ENCODE data around the gene CARD11.

The CARD11 gene

GRCh38 chr7:2897023-2897422 lies 146.6 kb downstream of the CARD11 start:
- Mint-ChIP-seq H3K4me1 (peaks cover 26% of the 10 kb centered on the region), H3K27me3 (no peaks in the 10 kb centered on the region), H3K9me3 (no peaks in the 10 kb centered on the region), H3K27ac (no peak overlapping the region), H3K4me3 (no peak overlapping the region), H3K36me3 (peaks cover 4% of the 10 kb centered on the region)
- ATAC-seq (ENCODE audit: low read depth) = no peak
- no peak for DNase-seq (ENCODE audit: low spot score in 2 of 2)

- Mint-ChIP-seq H3K27me3 (no peaks in the 10 kb centered on the region), H3K4me1 (peaks cover 26% of the 10 kb centered on the region), H3K4me3 (peak overlapping the region; percentile 17), H3K36me3 (peaks cover under 1% of the 10 kb centered on the region), H3K27ac (peak overlapping the region; percentile 45), H3K9me3 (no peaks in the 10 kb centered on the region)
- ATAC-seq (ENCODE audit: low read depth) = no peak
- DNase-seq (ENCODE audit: low spot score in 2 of 2) = no peak
These were observed 147.5 kb downstream of the CARD11 start for GRCh38 chr7:2896131-2896530.

- H3K4me1 Mint-ChIP-seq = peaks cover 28% of the 10 kb centered on the region
- H3K36me3 Mint-ChIP-seq = no peaks in the 10 kb centered on the region
- H3K4me3 Mint-ChIP-seq = peak overlapping the region; percentile 88
- ATAC-seq (ENCODE audit: low read depth) = peak; percentile 74
- no peaks in the 10 kb centered on the region for H3K9me3 Mint-ChIP-seq
- H3K27ac Mint-ChIP-seq = peak overlapping the region; percentile 89
- peak; percentile 24 to 40 for DNase-seq (ENCODE audit: low spot score in 2 of 2)
- peaks cover 2% of the 10 kb centered on the region for H3K27me3 Mint-ChIP-seq
These were observed 149.3 kb downstream of the CARD11 start for GRCh38 chr7:2894118-2894940.

DNA sequence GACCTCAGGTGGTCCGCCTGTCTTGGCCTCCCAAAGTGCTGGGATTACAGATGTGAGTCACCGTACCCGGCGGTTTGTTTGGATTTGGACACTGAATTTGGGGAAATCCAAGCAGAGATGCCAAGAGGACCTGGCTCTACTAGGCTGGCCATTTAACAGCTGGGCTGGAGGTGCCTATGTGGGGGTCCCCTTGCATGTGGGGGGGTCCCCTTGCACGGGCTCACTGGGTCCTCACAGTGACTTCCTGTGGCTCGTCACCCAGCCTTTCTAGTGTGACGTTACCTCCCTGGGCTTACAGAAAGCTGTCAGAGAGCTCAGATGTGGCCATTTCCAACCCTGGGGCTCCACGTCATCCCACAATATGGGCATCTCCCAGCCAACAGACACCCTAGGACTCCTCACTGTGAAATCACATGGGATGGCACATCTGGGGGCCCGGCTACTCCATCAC lies 150.2 kb downstream of the CARD11 start:
- H3K36me3 Mint-ChIP-seq = no peaks in the 10 kb centered on the region
- peak overlapping the region; percentile 46 for H3K4me3 Mint-ChIP-seq
- peak overlapping the region; percentile 89 for H3K27ac Mint-ChIP-seq
- H3K27me3 Mint-ChIP-seq = peaks cover 2% of the 10 kb centered on the region
- H3K9me3 Mint-ChIP-seq = no peaks in the 10 kb centered on the region
- peaks cover 28% of the 10 kb centered on the region for H3K4me1 Mint-ChIP-seq
- ATAC-seq (ENCODE audit: low read depth) (no peak), DNase-seq (ENCODE audit: low spot score in 2 of 2) (no peak)

DNA sequence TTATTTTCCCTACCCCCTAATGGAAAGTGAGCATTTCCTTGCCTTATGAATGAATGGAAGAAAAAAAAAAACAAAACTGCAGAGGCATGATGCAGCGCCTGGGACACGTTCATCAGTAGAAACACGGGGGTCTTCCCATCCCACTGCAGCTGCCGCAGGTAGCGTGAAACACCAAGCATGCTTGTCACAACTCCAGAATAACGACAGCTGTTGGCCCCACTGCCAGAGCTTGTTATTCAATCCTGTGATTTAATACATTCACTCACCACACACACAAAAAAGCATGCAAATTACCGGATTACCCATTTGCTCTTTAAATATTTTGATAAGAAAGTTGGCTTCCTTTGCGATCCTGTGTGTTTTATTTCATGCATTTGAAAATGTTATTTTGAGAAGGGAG lies 151.1 kb downstream of the CARD11 start:
- ATAC-seq (ENCODE audit: low read depth) (no peak), DNase-seq (ENCODE audit: low spot score in 2 of 2) (no peak)
- H3K9me3 Mint-ChIP-seq = no peaks in the 10 kb centered on the region
- no peak overlapping the region for H3K27ac Mint-ChIP-seq
- H3K4me3 Mint-ChIP-seq = peak overlapping the region; percentile 39
- peaks cover 2% of the 10 kb centered on the region for H3K27me3 Mint-ChIP-seq
- H3K36me3 Mint-ChIP-seq = no peaks in the 10 kb centered on the region
- peaks cover 28% of the 10 kb centered on the region for H3K4me1 Mint-ChIP-seq

- Mint-ChIP-seq H3K27ac (no peak overlapping the region), H3K36me3 (no peaks in the 10 kb centered on the region), H3K4me1 (peaks cover 10% of the 10 kb centered on the region), H3K4me3 (no peak overlapping the region), H3K27me3 (peaks cover 2% of the 10 kb centered on the region), H3K9me3 (no peaks in the 10 kb centered on the region)
- ATAC-seq (ENCODE audit: low read depth) (no peak), DNase-seq (ENCODE audit: low spot score in 2 of 2) (no peak)
These were observed 155.9 kb downstream of the CARD11 start for GRCh38 chr7:2887816-2888215.

DNA sequence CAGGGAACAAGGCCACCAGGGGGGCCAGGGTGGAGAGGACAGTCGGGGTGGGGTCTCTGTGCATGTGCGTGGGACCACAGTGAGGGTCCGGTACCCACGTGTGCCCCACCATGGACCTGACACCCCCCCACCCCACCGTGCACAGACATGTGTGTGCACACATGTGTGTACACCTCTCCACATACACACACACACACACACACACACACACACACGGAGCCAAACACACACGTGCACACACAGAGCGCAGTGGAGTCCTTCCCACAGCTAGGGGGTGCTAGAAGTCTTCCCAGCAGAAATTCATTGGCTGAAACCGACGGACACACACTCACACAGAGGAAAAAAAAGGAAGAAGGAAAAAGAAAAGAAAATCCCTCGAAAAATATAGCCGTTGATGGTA lies 156.8 kb downstream of the CARD11 start:
- ATAC-seq (ENCODE audit: low read depth) (peak; percentile 83), DNase-seq (ENCODE audit: low spot score in 2 of 2) (peak; percentile 42 to 55)
- peaks cover 2% of the 10 kb centered on the region for H3K27me3 Mint-ChIP-seq
- no peaks in the 10 kb centered on the region for H3K9me3 Mint-ChIP-seq
- H3K4me3 Mint-ChIP-seq = no peak overlapping the region
- H3K36me3 Mint-ChIP-seq = no peaks in the 10 kb centered on the region
- peaks cover 6% of the 10 kb centered on the region for H3K4me1 Mint-ChIP-seq
- H3K27ac Mint-ChIP-seq = peak overlapping the region; percentile 45

- Mint-ChIP-seq H3K36me3 (no peaks in the 10 kb centered on the region), H3K4me1 (peaks cover 6% of the 10 kb centered on the region), H3K27ac (peak overlapping the region; percentile 45), H3K27me3 (peaks cover 2% of the 10 kb centered on the region), H3K4me3 (no peak overlapping the region), H3K9me3 (no peaks in the 10 kb centered on the region)
- DNase-seq (ENCODE audit: low spot score in 2 of 2) (no peak), ATAC-seq (ENCODE audit: low read depth) (no peak)
These were observed 157.3 kb downstream of the CARD11 start for GRCh38 chr7:2886391-2886790.

DNA sequence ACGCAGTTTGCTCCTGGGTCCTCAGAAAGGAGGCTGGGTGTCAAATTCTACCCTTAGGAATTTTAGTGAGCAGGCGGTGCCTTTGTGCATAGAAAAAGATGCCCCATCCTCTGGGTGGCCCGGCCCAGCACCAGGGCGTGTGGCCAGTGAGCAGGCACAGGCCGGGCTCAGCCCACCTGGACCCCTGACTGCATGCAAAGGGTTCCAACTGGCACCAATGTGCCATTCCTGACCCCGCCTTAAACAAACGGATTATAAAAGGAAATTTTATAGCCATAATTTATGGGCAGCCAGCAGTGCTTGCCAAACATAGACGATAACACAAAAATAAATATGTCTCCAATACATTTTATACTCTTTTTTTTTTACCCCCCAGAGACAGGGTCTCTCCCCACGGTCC lies 159.5 kb downstream of the CARD11 start:
- Mint-ChIP-seq H3K4me1 (peaks cover 11% of the 10 kb centered on the region), H3K27me3 (no peaks in the 10 kb centered on the region), H3K27ac (no peak overlapping the region), H3K4me3 (no peak overlapping the region), H3K36me3 (no peaks in the 10 kb centered on the region), H3K9me3 (no peaks in the 10 kb centered on the region)
- DNase-seq (ENCODE audit: low spot score in 2 of 2) (no peak), ATAC-seq (ENCODE audit: low read depth) (no peak)

- ATAC-seq (ENCODE audit: low read depth) (no peak), DNase-seq (ENCODE audit: low spot score in 2 of 2) (no peak)
- no peaks in the 10 kb centered on the region for H3K27me3 Mint-ChIP-seq
- H3K4me1 Mint-ChIP-seq = peaks cover 18% of the 10 kb centered on the region
- no peaks in the 10 kb centered on the region for H3K9me3 Mint-ChIP-seq
- no peak overlapping the region for H3K27ac Mint-ChIP-seq
- H3K36me3 Mint-ChIP-seq = no peaks in the 10 kb centered on the region
- no peak overlapping the region for H3K4me3 Mint-ChIP-seq
These were observed 160.6 kb downstream of the CARD11 start for GRCh38 chr7:2883101-2883500.

DNA sequence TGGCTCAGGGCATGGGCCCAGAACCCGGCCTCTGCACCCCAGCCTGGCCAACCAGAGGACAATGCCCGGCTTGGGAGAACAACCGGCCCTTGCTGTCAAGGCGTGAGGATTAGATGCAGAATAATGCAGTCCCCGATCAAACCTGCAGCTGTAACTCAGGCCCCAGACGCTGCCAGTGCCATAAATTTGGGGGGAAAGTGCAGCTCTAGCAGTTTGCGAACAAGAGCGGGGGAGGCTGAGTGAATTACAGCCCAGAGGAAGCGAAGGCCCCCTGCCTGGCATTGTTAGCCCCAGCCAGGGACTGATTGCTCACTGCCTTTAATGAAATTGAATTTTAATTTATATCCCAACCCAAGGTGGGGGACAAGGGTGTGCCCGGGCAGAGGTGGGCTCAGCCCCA lies 161.6 kb downstream of the CARD11 start:
- ATAC-seq (ENCODE audit: low read depth) (no peak), DNase-seq (ENCODE audit: low spot score in 2 of 2) (no peak)
- H3K4me3 Mint-ChIP-seq = no peak overlapping the region
- H3K4me1 Mint-ChIP-seq = peaks cover 18% of the 10 kb centered on the region
- no peaks in the 10 kb centered on the region for H3K36me3 Mint-ChIP-seq
- no peaks in the 10 kb centered on the region for H3K27me3 Mint-ChIP-seq
- no peak overlapping the region for H3K27ac Mint-ChIP-seq
- no peaks in the 10 kb centered on the region for H3K9me3 Mint-ChIP-seq

DNA sequence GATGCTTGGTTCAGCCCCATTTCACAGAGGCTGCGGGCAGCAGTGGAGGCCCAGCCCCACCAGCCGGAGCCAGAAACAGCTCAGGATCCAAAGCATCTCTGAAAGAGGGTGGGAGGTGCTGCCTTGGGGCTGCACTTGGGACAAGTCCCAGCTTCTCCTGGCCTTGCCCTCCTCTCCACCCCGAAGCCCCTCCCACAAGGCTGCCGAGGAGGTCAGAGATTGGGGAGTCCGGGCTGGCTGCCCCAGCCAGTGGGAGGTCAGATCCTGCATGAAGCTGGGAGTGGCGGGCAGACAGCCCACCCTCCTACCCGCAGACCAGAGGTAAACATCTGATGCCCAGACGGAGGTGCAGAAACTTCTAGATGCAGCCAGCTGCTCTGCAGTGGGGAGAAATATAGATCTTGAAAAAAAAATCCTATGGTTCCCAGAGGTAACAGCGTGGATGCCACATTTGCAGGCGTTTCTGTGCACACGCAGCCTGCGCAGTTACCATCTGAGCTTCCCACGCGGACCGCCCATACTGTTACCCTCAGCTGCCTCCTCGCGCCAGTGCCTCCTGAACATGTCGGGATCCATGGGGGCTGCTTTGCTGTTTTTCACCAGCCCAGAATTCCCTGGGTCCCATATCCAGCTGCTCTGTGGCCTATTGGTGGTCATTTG lies 162.7 kb downstream of the CARD11 start:
- Mint-ChIP-seq H3K36me3 (no peaks in the 10 kb centered on the region), H3K4me3 (no peak overlapping the region), H3K27ac (no peak overlapping the region), H3K27me3 (no peaks in the 10 kb centered on the region), H3K9me3 (no peaks in the 10 kb centered on the region), H3K4me1 (peaks cover 15% of the 10 kb centered on the region)
- ATAC-seq (ENCODE audit: low read depth) = no peak
- DNase-seq (ENCODE audit: low spot score in 2 of 2) = no peak

- H3K4me3 Mint-ChIP-seq = no peak overlapping the region
- H3K4me1 Mint-ChIP-seq = peaks cover 18% of the 10 kb centered on the region
- H3K9me3 Mint-ChIP-seq = no peaks in the 10 kb centered on the region
- H3K27ac Mint-ChIP-seq = no peak overlapping the region
- DNase-seq (ENCODE audit: low spot score in 2 of 2) (no peak), ATAC-seq (ENCODE audit: low read depth) (no peak)
- H3K36me3 Mint-ChIP-seq = no peaks in the 10 kb centered on the region
- no peaks in the 10 kb centered on the region for H3K27me3 Mint-ChIP-seq
These were observed 163.6 kb downstream of the CARD11 start for GRCh38 chr7:2880051-2880450.

DNA sequence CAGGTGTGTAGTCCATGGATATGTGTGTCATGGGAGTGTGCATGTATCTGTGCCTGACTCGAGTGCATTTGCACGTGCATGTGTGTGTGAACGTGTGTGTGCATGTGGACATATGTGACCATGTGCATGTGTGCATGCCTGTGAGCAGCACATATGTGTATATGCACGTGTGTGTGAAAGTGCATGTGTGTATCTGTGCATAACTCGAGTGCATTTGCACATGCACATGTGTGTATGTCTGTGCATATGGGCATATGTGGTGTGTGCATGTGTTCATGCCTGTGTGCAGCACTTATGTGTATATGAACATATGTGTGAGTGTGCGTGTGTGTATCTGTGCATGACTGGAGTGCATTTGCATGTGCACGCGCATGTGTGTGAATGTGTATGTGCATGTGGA lies 164.3 kb downstream of the CARD11 start:
- ATAC-seq (ENCODE audit: low read depth) = no peak
- DNase-seq (ENCODE audit: low spot score in 2 of 2) = no peak
- H3K27me3 Mint-ChIP-seq = no peaks in the 10 kb centered on the region
- H3K36me3 Mint-ChIP-seq = no peaks in the 10 kb centered on the region
- H3K4me1 Mint-ChIP-seq = peaks cover 18% of the 10 kb centered on the region
- H3K27ac Mint-ChIP-seq = no peak overlapping the region
- H3K4me3 Mint-ChIP-seq = no peak overlapping the region
- no peaks in the 10 kb centered on the region for H3K9me3 Mint-ChIP-seq
